OCI-LY1 (cell line): ENCODE data around the gene CTAG1A.
"Not testable (repeated sequence)": the region's sequence is repeated elsewhere in the genome, so short reads cannot be mapped to it uniquely, and the experiment has no call there.

Experiments used
- H2AFZ ChIP-seq: fragments of 200-600 bp; sonication (generic), shearing (Covaris generic); 2 replicates; pipeline ENCODE4 v1.6.0; 2014; ENCODE audit warnings: antibody characterized with exemption, mild to moderate bottlenecking, low read length
- H3F3A ChIP-seq: fragments of 200-600 bp; sonication (generic), shearing (Covaris generic); 2 replicates; pipeline ENCODE4 v1.6.0; 2014; ENCODE audit warnings: mild to moderate bottlenecking, antibody characterized with exemption, low read length, moderate library complexity; ENCODE audit not compliant: insufficient read depth
- H3K27ac ChIP-seq: fragments of 200-600 bp; sonication (generic); 2 replicates; pipeline ENCODE4 v1.5.1; 2014; ENCODE audit warnings: low read length, mixed run types, mild to moderate bottlenecking, low read depth; ENCODE audit not compliant: poor library complexity, severe bottlenecking
- H3K27me3 ChIP-seq: fragments of 200-600 bp; sonication (generic); 2 replicates; pipeline ENCODE4 v1.6.0; 2014; ENCODE audit warnings: antibody characterized with exemption, mild to moderate bottlenecking, low read length, moderate library complexity; ENCODE audit not compliant: insufficient read depth
- H3K36me3 ChIP-seq: fragments of 200-600 bp; sonication (generic); 2 replicates; pipeline ENCODE4 v1.6.1; 2014; ENCODE audit warnings: mild to moderate bottlenecking, antibody characterized with exemption, low read length, moderate library complexity, mixed read lengths; ENCODE audit not compliant: insufficient read depth
- H3K4me1 ChIP-seq: fragments of 200-600 bp; sonication (generic); 2 replicates; pipeline ENCODE4 v1.5.1; 2014; ENCODE audit warnings: mild to moderate bottlenecking, low read length, moderate library complexity; ENCODE audit not compliant: insufficient read depth, severe bottlenecking
- H3K4me2 ChIP-seq: fragments of 200-600 bp; sonication (generic), shearing (Covaris generic); 2 replicates; pipeline ENCODE4 v1.6.1; 2014; ENCODE audit warnings: low read length
- H3K4me3 ChIP-seq: fragments of 200-600 bp; sonication (generic); 2 replicates; pipeline ENCODE4 v1.5.1; 2014; ENCODE audit warnings: low read length, low read depth, mild to moderate bottlenecking, mixed read lengths; ENCODE audit not compliant: poor library complexity, severe bottlenecking
- H3K79me2 ChIP-seq: fragments of 200-600 bp; shearing (Covaris generic); 2 replicates; pipeline ENCODE4 v1.6.1; 2016; ENCODE audit warnings: mixed run types, low read length, mixed read lengths; ENCODE audit not compliant: insufficient read depth
- H3K9ac ChIP-seq: fragments of 200-600 bp; sonication (generic), shearing (Covaris generic); 2 replicates; pipeline ENCODE4 v1.6.1; 2014; ENCODE audit warnings: mild to moderate bottlenecking, low read length, mixed read lengths
- H3K9me2 ChIP-seq: fragments of 200-600 bp; sonication (generic), shearing (Covaris generic); 2 replicates; pipeline ENCODE4 v1.6.1; 2014; ENCODE audit warnings: low read depth, mild to moderate bottlenecking, low read length, mixed read lengths
- H3K9me3 ChIP-seq: fragments of 200-600 bp; shearing (Covaris generic); 2 replicates; pipeline ENCODE4 v1.6.1; 2014; ENCODE audit warnings: low read length, mixed read lengths
- H4K20me1 ChIP-seq: fragments of 200-600 bp; sonication (generic), shearing (Covaris generic); 2 replicates; pipeline ENCODE4 v1.6.0; 2016; ENCODE audit warnings: mild to moderate bottlenecking, low read length; ENCODE audit not compliant: insufficient read depth
- CTCF ChIP-seq: fragments of 200-600 bp; sonication (generic), shearing (Covaris generic); IDR thresholded peaks from 2 replicates; pipeline ENCODE4 v1.5.1; 2017; ENCODE audit warnings: mild to moderate bottlenecking, antibody characterized with exemption, low read length, moderate library complexity, mixed read lengths
- EZH2 ChIP-seq: fragments of 200-600 bp; sonication (generic), shearing (Covaris generic); IDR thresholded peaks from 2 replicates; pipeline ENCODE4 v1.8.0; 2017; ENCODE audit warnings: borderline replicate concordance, mixed run types, mild to moderate bottlenecking, antibody characterized with exemption, low read length, moderate library complexity, mixed read lengths

The CTAG1A gene

GRCh38 chrX:154547245-154548027 lies 37.5 kb upstream of the CTAG1A start, which contains the start of gene IKBKG:
Gene IKBKG, plus strand, starts transcription at chrX:154547620. Its CDS starts 4,383 bp downstream, at chrX:154552003.
- peaks cover 17% of the 10 kb centered on the region for H3K79me2 ChIP-seq
- peak within 1 kb of the TSS; percentile 97 for H3K4me2 ChIP-seq
- peaks cover 28% of the 10 kb centered on the region for H3K4me1 ChIP-seq
- peak within 1 kb of the TSS; percentile 95 for H3K9ac ChIP-seq
- peaks cover 10% of the 10 kb centered on the region; the same call in 1 of the 2 replicates for H3K36me3 ChIP-seq
- no peaks in the 10 kb centered on the region for H4K20me1 ChIP-seq
- TF ChIP-seq EZH2 (no peak), CTCF (no peak)
- H3K27ac ChIP-seq, result peak within 1 kb of the TSS; percentile 87
- no peaks in the 10 kb centered on the region for H3K9me3 ChIP-seq
- no peaks in the 10 kb centered on the region for H3F3A ChIP-seq
- no peaks in the 10 kb centered on the region for H3K27me3 ChIP-seq
- no peaks in the 10 kb centered on the region for H3K9me2 ChIP-seq
- H3K4me3 ChIP-seq, result peak within 1 kb of the TSS; percentile 98
- no peak within 1 kb of the TSS for H2AFZ ChIP-seq

- no peaks in the 10 kb centered on the region for H4K20me1 ChIP-seq
- no peaks in the 10 kb centered on the region for H3K9me3 ChIP-seq
- peaks cover 28% of the 10 kb centered on the region for H3K4me1 ChIP-seq
- TF ChIP-seq EZH2 (no peak), CTCF (no peak)
- no peak overlapping the region for H2AFZ ChIP-seq
- no peaks in the 10 kb centered on the region for H3K27me3 ChIP-seq
- peak overlapping the region; percentile 97 for H3K4me2 ChIP-seq
- peak overlapping the region; percentile 98 for H3K4me3 ChIP-seq
- peak overlapping the region; percentile 95 for H3K9ac ChIP-seq
- peaks cover 17% of the 10 kb centered on the region for H3K79me2 ChIP-seq
- no peaks in the 10 kb centered on the region for H3K9me2 ChIP-seq
- H3K36me3 ChIP-seq, result peaks cover 11% of the 10 kb centered on the region; the same call in 1 of the 2 replicates
- H3F3A ChIP-seq, result no peaks in the 10 kb centered on the region
- H3K27ac ChIP-seq, result peak overlapping the region; percentile 87
Observed at GRCh38 chrX:154548028-154548316, 37.0 kb upstream of the CTAG1A start.

GRCh38 chrX:154549766-154550165 lies 35.2 kb upstream of the CTAG1A start:
- peaks cover 17% of the 10 kb centered on the region for H3K79me2 ChIP-seq
- no peak overlapping the region for H3K9ac ChIP-seq
- H2AFZ ChIP-seq, result no peak overlapping the region

GRCh38 chrX:154552112-154552806 lies 32.7 kb upstream of the CTAG1A start:
- peaks cover 17% of the 10 kb centered on the region for H3K79me2 ChIP-seq
- H3K4me2 ChIP-seq, result not testable (repeated sequence)

More at GRCh38 chrX:154549766-154550165, 35.2 kb upstream of the CTAG1A start:
- no peak overlapping the region for H3K27ac ChIP-seq
- no peaks in the 10 kb centered on the region for H3K9me3 ChIP-seq
- no peaks in the 10 kb centered on the region for H3K9me2 ChIP-seq
- peaks cover 24% of the 10 kb centered on the region for H3K4me1 ChIP-seq
- H3F3A ChIP-seq, result no peaks in the 10 kb centered on the region
- H3K4me3 ChIP-seq, result peak overlapping the region; percentile 13
- no peaks in the 10 kb centered on the region for H4K20me1 ChIP-seq
- no peak for TF ChIP-seq EZH2
- TF ChIP-seq CTCF, result no peak
- no peaks in the 10 kb centered on the region for H3K27me3 ChIP-seq
- peaks cover 11% of the 10 kb centered on the region for H3K36me3 ChIP-seq
- H3K4me2 ChIP-seq, result peak overlapping the region; percentile 36; the same call in 1 of the 2 replicates

GRCh38 chrX:154558060-154558690 lies 26.8 kb upstream of the CTAG1A start:
- H3K9ac ChIP-seq, H3K27me3 ChIP-seq, H3K9me3 ChIP-seq, H3K4me2 ChIP-seq, H3K9me2 ChIP-seq, H3K27ac ChIP-seq, H2AFZ ChIP-seq, H3F3A ChIP-seq, H3K4me3 ChIP-seq, H3K36me3 ChIP-seq, H3K79me2 ChIP-seq, H3K4me1 ChIP-seq, H4K20me1 ChIP-seq: not testable (repeated sequence)

More at GRCh38 chrX:154552112-154552806, 32.7 kb upstream of the CTAG1A start:
- not testable (repeated sequence) for H3K9me3 ChIP-seq, H3F3A ChIP-seq, H3K36me3 ChIP-seq, H3K9me2 ChIP-seq, H3K27me3 ChIP-seq, H2AFZ ChIP-seq, H3K9ac ChIP-seq, H3K27ac ChIP-seq, H3K4me3 ChIP-seq, H4K20me1 ChIP-seq
- H3K4me1 ChIP-seq, result peaks cover 18% of the 10 kb centered on the region
